WERI-Rb-1 (cell line): ENCODE measurements around the gene WWOX.

Experiments
- DNase-seq: peaks from one replicate; pipeline ENCODE4 v3.0.0-alpha.2; 2020
- H3K27ac ChIP-seq: fragments of 250-450 bp; sonication (Bioruptor Pico); 2 replicates; pipeline ENCODE4 v1.5.1; 2020; ENCODE audit warnings: mild to moderate bottlenecking, moderate library complexity
- H3K27me3 ChIP-seq: fragments of 250-450 bp; sonication (Bioruptor Pico); 2 replicates; pipeline ENCODE4 v1.5.1; 2021; ENCODE audit warnings: mild to moderate bottlenecking, low read depth, moderate library complexity; ENCODE audit not compliant: insufficient read depth, severe bottlenecking
- H3K36me3 ChIP-seq: fragments of 250-450 bp; sonication (Bioruptor Pico); 2 replicates; pipeline ENCODE4 v1.5.1; 2020; ENCODE audit warnings: mild to moderate bottlenecking, moderate library complexity
- H3K4me3 ChIP-seq: 2 replicates; pipeline ENCODE4 v1.5.1; 2011; ENCODE audit warnings: low read depth, mild to moderate bottlenecking, control low read depth, low read length
- H3K9me3 ChIP-seq: fragments of 250-450 bp; sonication (Bioruptor Pico); 2 replicates; pipeline ENCODE4 v1.5.1; 2021; ENCODE audit warnings: mild to moderate bottlenecking, moderate library complexity; ENCODE audit not compliant: severe bottlenecking
- TF ChIP-seq, protein P1 (sequence below): IDR thresholded peaks from 2 replicates; pipeline ENCODE4 v1.5.1; 2011; ENCODE audit warnings: low read depth, mild to moderate bottlenecking, control low read depth, inconsistent platforms, low read length

WWOX gene

DNA sequence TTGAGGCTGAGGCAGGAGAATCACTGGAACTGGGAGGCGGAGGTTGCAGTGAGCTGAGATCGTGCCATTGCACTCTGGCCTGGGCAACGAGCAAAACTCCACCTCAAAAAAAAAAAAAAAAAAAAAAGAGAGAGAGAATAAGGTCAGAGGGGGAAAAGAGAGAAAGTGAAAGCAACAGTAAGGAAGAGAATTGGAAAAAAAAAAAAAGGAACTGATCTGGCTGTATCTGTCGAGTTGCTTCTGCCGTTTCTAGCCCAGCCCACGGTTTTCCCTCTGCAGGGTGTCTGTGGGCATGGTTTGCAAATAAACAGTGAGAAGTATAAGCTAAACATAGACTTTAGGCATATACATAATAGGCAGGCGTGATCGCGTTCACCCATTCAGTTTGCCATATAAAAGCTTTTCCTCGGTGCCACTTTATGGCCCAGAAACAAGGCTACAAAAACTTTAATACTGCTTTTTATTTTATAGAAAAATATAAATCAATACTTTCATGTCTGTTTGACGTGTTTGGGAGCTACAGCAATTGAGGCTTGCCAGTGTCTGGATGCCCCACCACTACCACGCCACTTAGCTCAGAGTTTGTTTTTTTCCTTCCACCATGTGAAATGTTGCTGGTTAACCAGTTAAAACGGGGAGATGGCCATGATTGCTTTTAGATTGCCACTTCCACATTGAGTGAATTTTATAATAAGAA, 1064.4 kb downstream of the WWOX start:
- Histone ChIP-seq H3K27ac (no peak overlapping the region), H3K9me3 (peaks cover 6% of the 10 kb centered on the region), H3K27me3 (no peaks in the 10 kb centered on the region), H3K4me3 (no peak overlapping the region), H3K36me3 (no peaks in the 10 kb centered on the region)
- DNase-seq = no peak
- TF ChIP-seq, protein P1, sequence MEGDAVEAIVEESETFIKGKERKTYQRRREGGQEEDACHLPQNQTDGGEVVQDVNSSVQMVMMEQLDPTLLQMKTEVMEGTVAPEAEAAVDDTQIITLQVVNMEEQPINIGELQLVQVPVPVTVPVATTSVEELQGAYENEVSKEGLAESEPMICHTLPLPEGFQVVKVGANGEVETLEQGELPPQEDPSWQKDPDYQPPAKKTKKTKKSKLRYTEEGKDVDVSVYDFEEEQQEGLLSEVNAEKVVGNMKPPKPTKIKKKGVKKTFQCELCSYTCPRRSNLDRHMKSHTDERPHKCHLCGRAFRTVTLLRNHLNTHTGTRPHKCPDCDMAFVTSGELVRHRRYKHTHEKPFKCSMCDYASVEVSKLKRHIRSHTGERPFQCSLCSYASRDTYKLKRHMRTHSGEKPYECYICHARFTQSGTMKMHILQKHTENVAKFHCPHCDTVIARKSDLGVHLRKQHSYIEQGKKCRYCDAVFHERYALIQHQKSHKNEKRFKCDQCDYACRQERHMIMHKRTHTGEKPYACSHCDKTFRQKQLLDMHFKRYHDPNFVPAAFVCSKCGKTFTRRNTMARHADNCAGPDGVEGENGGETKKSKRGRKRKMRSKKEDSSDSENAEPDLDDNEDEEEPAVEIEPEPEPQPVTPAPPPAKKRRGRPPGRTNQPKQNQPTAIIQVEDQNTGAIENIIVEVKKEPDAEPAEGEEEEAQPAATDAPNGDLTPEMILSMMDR = no peak

- Histone ChIP-seq H3K27me3 (no peaks in the 10 kb centered on the region), H3K4me3 (no peak overlapping the region), H3K9me3 (peaks cover 6% of the 10 kb centered on the region), H3K36me3 (no peaks in the 10 kb centered on the region), H3K27ac (no peak overlapping the region)
- no peak for DNase-seq
- TF ChIP-seq, protein P1 = no peak
Measured at GRCh38 chr16:79164388-79164995, 1065.0 kb downstream of the WWOX start.

DNA sequence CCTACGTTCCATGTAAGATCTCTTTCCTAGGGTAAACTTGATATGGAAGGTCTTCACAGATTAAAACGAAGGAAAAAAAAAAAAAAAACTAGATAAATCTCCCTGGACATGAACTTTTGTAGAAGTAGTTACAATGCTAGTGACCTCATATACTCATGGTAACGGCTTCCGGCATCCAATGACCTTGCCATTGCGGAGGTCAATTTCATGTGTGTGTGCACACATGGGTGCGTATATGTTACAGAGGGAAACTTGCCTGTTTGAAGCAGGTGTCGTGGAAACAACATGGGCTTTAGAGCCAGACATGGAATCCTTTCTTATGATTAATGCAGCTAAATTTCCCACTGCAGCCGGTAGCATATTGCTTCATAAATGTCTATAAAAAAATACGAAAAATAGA, 1065.6 kb downstream of the WWOX start:
- no peak for DNase-seq
- Histone ChIP-seq H3K9me3 (peaks cover 6% of the 10 kb centered on the region), H3K27me3 (no peaks in the 10 kb centered on the region), H3K4me3 (no peak overlapping the region), H3K36me3 (no peaks in the 10 kb centered on the region), H3K27ac (no peak overlapping the region)
- TF ChIP-seq, protein P1 = no peak

DNA sequence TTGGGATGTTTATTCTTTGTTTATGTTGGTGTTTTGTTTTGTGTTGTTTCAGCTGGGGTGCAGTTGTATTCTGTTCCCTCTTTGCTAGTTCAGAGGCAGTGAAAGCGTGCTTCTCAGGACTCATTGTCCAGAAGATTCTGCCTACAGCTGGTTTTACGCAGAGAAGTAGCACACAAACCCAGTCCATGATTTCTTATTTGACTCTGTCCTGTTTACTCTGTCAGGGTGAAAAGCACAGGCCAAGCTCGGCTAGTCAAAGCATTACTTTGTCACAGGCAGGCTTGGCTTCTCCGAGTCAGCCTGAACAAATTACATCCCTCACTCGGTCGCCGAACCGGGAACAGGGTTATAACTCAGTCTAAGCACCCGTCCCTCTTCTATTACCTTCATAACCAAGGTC, 1066.1 kb downstream of the WWOX start:
- Histone ChIP-seq H3K27ac (no peak overlapping the region), H3K36me3 (no peaks in the 10 kb centered on the region), H3K4me3 (no peak overlapping the region), H3K27me3 (no peaks in the 10 kb centered on the region), H3K9me3 (peaks cover 6% of the 10 kb centered on the region)
- TF ChIP-seq, protein P1 = no peak
- DNase-seq = no peak

DNA sequence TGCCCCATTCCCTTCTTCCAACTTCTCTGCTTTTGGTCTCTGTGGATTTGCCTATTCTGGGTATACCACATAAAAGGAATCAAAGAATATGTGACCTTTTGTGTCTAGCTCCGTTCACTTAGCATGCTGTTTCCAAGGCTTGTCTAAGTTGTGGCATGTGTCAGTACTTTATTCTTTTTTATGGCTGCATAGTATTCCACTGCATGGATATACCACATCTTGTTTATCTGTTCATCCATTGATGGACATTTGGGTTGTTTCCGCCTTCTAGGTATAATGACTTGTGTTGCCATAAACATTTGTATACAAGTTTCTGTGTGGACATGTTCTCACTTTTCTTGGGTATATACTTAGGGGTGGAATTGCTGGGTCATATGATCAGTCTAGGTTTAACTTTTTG, 1068.4 kb downstream of the WWOX start:
- H3K27me3 ChIP-seq = no peaks in the 10 kb centered on the region
- no peak overlapping the region for H3K27ac ChIP-seq
- H3K4me3 ChIP-seq = no peak overlapping the region
- TF ChIP-seq, protein P1 = no peak
- no peak for DNase-seq
- no peaks in the 10 kb centered on the region for H3K36me3 ChIP-seq
- peaks cover 6% of the 10 kb centered on the region for H3K9me3 ChIP-seq
